Activated CD4-positive, alpha-beta T cell treated with anti-CD3 and anti-CD28 coated beads, Interleukin-2, amount 50 U/mL, for 1 hour (primary cell): ENCODE measurements around the gene CABP7.

Experiments
- DNase-seq: peaks from one replicate; pipeline ENCODE4 v3.0.0-alpha.2; 2020

CABP7 gene

GRCh38 chr22:29702000-29702930, 17.5 kb upstream of the CABP7 start:
- no peak for DNase-seq

- no peak for DNase-seq
Measured at GRCh38 chr22:29702931-29703501, 16.8 kb upstream of the CABP7 start.

- DNase-seq: no peak
Measured at GRCh38 chr22:29703569-29704195, 16.1 kb upstream of the CABP7 start.

GRCh38 chr22:29704528-29705285, 15.1 kb upstream of the CABP7 start:
- DNase-seq: no peak

GRCh38 chr22:29705651-29706050, 14.2 kb upstream of the CABP7 start:
- DNase-seq: no peak

GRCh38 chr22:29706486-29706885, 13.3 kb upstream of the CABP7 start:
- DNase-seq: no peak

- no peak for DNase-seq
Measured at GRCh38 chr22:29707010-29707409, 12.8 kb upstream of the CABP7 start.

GRCh38 chr22:29707471-29707870, 12.3 kb upstream of the CABP7 start:
- DNase-seq: no peak

- DNase-seq: no peak
Measured at GRCh38 chr22:29710193-29710592, 9.6 kb upstream of the CABP7 start.

- DNase-seq: no peak
Measured at GRCh38 chr22:29710922-29711593, 8.7 kb upstream of the CABP7 start.

GRCh38 chr22:29712119-29712518, 7.7 kb upstream of the CABP7 start:
- DNase-seq: no peak

GRCh38 chr22:29713156-29713727, 6.6 kb upstream of the CABP7 start:
- DNase-seq: no peak

GRCh38 chr22:29715240-29715639, 4.6 kb upstream of the CABP7 start:
- DNase-seq: no peak

- DNase-seq: no peak
Measured at GRCh38 chr22:29715705-29716104, 4.1 kb upstream of the CABP7 start.

- DNase-seq: no peak
Measured at GRCh38 chr22:29716814-29717545, 2.8 kb upstream of the CABP7 start.

- DNase-seq: no peak
Measured at GRCh38 chr22:29717789-29718188, 2.0 kb upstream of the CABP7 start.

- DNase-seq: no peak
Measured at GRCh38 chr22:29718949-29719898, 579 bp upstream of the CABP7 start.

- no peak for DNase-seq
Measured at GRCh38 chr22:29720811-29721323, 1.1 kb downstream of the CABP7 start.

GRCh38 chr22:29722151-29722550, 2.3 kb downstream of the CABP7 start:
- no peak for DNase-seq

- DNase-seq: no peak
Measured at GRCh38 chr22:29722587-29722986, 2.8 kb downstream of the CABP7 start.
